ENCODE measurements around the gene ASB18. TPM values are rescaled to one million over a fixed set of nuclear protein-coding genes. Genes with fewer than 3 reads are reported as not detected.

The ASB18 gene
- total RNA-seq, 1 experiment from 2014 or later: not detected

DNA sequence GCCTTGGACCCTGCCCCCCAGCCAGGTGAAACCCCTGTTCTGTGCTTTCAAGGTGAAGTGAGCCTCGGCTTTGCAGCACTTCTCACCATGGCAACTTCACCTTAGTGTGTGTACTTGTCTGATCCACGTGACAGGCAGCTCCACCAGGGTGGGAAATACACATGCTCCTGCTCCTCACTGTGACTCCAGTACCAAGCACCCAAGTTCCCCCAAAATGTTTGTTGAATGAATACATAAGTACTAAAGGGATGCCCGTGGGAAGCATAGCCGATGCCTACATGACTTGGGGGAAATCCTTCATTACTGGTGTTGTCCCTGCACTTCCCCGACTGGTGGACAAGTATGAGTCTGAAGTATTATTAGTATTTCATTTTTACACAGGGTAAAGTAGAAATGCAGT is 54.2 kb downstream of the ASB18 start:
- H3K9me3 Mint-ChIP-seq: peaks cover 4% of the 10 kb centered on the region; the same call in 1 of the 2 replicates
- peaks cover 18% of the 10 kb centered on the region for H3K4me1 Mint-ChIP-seq
- TF ChIP-seq ZBTB21 (CRISPR knock-in tag; IDR thresholded peaks at IDR 0.05; ENCODE audit: borderline replicate concordance) (no peak), USF1 (CRISPR knock-in tag; IDR thresholded peaks at IDR 0.05) (no peak), SMAD3 (CRISPR knock-in tag; IDR thresholded peaks at IDR 0.05; ENCODE audit: borderline replicate concordance) (no peak), E2F5 (CRISPR knock-in tag; IDR thresholded peaks at IDR 0.05) (no peak), AR (CRISPR knock-in tag; IDR thresholded peaks at IDR 0.05) (no peak), ZBTB43 (CRISPR knock-in tag; IDR thresholded peaks at IDR 0.05) (no peak)
- no peak overlapping the region for H3K27ac Mint-ChIP-seq
- no peaks in the 10 kb centered on the region for H3K36me3 Mint-ChIP-seq
- ChIA-PET CTCF (interaction anchor here (0.7 to 2.4 kb wide), 19 partner anchors 10 to 444 kb away, joined by 3 to 18 read pairs (median 4); partner anchors contain the start of gene GBX2), POLR2A (no interaction called here)
- no peak for ATAC-seq
- no peak overlapping the region for H3K4me3 Mint-ChIP-seq
- no peaks in the 10 kb centered on the region for H3K27me3 Mint-ChIP-seq (ENCODE audit: low read depth)
- no peak for DNase-seq (ENCODE audit: low spot score)

- ATAC-seq: peak; percentile 68
- no peaks in the 10 kb centered on the region for H3K36me3 Mint-ChIP-seq
- DNase-seq (ENCODE audit: low spot score): peak; percentile 44
Observed at GRCh38 chr2:236209535-236209934, 54.7 kb downstream of the ASB18 start.

GRCh38 chr2:236208019-236208926 is 55.9 kb downstream of the ASB18 start:
- no peak overlapping the region for H3K4me3 Mint-ChIP-seq
- no peak overlapping the region for H3K27ac Mint-ChIP-seq
- no peak for DNase-seq (ENCODE audit: low spot score)
- ATAC-seq: no peak
- no peaks in the 10 kb centered on the region for H3K27me3 Mint-ChIP-seq (ENCODE audit: low read depth)
- ChIA-PET POLR2A (interaction anchor here (0.6 to 1.1 kb wide), 2 partner anchors 17 to 26 kb away, joined by 3 read pairs; no protein-coding TSS in a partner anchor), CTCF (interaction anchor here (1.3 to 2.4 kb wide), 6 partner anchors 8 to 44 kb away, joined by 4 to 18 read pairs (median 10); no protein-coding TSS in a partner anchor)
- H3K4me1 Mint-ChIP-seq: peaks cover 18% of the 10 kb centered on the region
- H3K36me3 Mint-ChIP-seq: no peaks in the 10 kb centered on the region
- peaks cover 4% of the 10 kb centered on the region; the same call in 1 of the 2 replicates for H3K9me3 Mint-ChIP-seq
- TF ChIP-seq ZNF121 (CRISPR knock-in tag; IDR thresholded peaks at IDR 0.05) (no peak), NR3C1 (CRISPR knock-in tag; conservative IDR thresholded peaks at IDR 0.05; ENCODE audit: low read depth) (no peak), JAZF1 (CRISPR knock-in tag; IDR thresholded peaks at IDR 0.05) (no peak), GRHL2 (CRISPR knock-in tag; IDR thresholded peaks at IDR 0.05; ENCODE audit: insufficient replicate concordance, severe bottlenecking) (no peak), ATF1 (CRISPR knock-in tag; IDR thresholded peaks at IDR 0.05) (no peak), FOXP1 (CRISPR knock-in tag; IDR thresholded peaks at IDR 0.05; ENCODE audit: borderline replicate concordance) (no peak), CTCF (IDR thresholded peaks at IDR 0.05) (no peak), NFYB (CRISPR knock-in tag; conservative IDR thresholded peaks at IDR 0.05; ENCODE audit: low read depth) (no peak)
- TF ChIP-seq, protein P1, sequence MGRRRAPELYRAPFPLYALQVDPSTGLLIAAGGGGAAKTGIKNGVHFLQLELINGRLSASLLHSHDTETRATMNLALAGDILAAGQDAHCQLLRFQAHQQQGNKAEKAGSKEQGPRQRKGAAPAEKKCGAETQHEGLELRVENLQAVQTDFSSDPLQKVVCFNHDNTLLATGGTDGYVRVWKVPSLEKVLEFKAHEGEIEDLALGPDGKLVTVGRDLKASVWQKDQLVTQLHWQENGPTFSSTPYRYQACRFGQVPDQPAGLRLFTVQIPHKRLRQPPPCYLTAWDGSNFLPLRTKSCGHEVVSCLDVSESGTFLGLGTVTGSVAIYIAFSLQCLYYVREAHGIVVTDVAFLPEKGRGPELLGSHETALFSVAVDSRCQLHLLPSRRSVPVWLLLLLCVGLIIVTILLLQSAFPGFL (CRISPR knock-in tag; IDR thresholded peaks at IDR 0.05; ENCODE audit: borderline replicate concordance): no peak

More at GRCh38 chr2:236209535-236209934, 54.7 kb downstream of the ASB18 start:
- H3K27me3 Mint-ChIP-seq (ENCODE audit: low read depth): no peaks in the 10 kb centered on the region
- TF ChIP-seq FOXK1 (CRISPR knock-in tag; IDR thresholded peaks at IDR 0.05): no peak
- no peak for TF ChIP-seq KAT7 (CRISPR knock-in tag; IDR thresholded peaks at IDR 0.05; ENCODE audit: borderline replicate concordance)
- TF ChIP-seq ZBTB21 (CRISPR knock-in tag; IDR thresholded peaks at IDR 0.05; ENCODE audit: borderline replicate concordance): peak; percentile 72; the same call in 1 of the 2 replicates
- TF ChIP-seq OVOL2 (CRISPR knock-in tag; IDR thresholded peaks at IDR 0.05; ENCODE audit: borderline replicate concordance): no peak
- no peak for TF ChIP-seq ZNF317 (CRISPR knock-in tag; IDR thresholded peaks at IDR 0.05; ENCODE audit: borderline replicate concordance, low read depth)
- H3K9me3 Mint-ChIP-seq: peaks cover 4% of the 10 kb centered on the region; the same call in 1 of the 2 replicates
- peaks cover 18% of the 10 kb centered on the region for H3K4me1 Mint-ChIP-seq
- POLR2A ChIA-PET: interaction anchor here (1.1 kb wide), 1 partner anchor 25 kb away, joined by 3 read pairs; no protein-coding TSS in a partner anchor
- no peak overlapping the region for H3K4me3 Mint-ChIP-seq
- CTCF ChIA-PET: interaction anchor here (0.5 to 2.4 kb wide), 24 partner anchors 9 to 444 kb away, joined by 3 to 18 read pairs (median 4); partner anchors contain the start of gene GBX2
- H3K27ac Mint-ChIP-seq: no peak overlapping the region

All from WTC11 (cell line).